ENCODE measurements around the gene FMNL2. TPM values are rescaled to one million over a fixed set of nuclear protein-coding genes. Genes with fewer than 3 reads are reported as not detected.

Gene FMNL2
- total RNA-seq, 1 donor from 2014 or later: 34.3 TPM

- Mint-ChIP-seq H3K4me3 (ENCODE audit: unreplicated experiment) (no peak overlapping the region), H3K36me3 (ENCODE audit: low read depth, unreplicated experiment) (no peaks in the 10 kb centered on the region), H3K27ac (ENCODE audit: unreplicated experiment) (no peak overlapping the region), H3K27me3 (ENCODE audit: low read depth, unreplicated experiment) (no peaks in the 10 kb centered on the region), H3K4me1 (ENCODE audit: low read depth, unreplicated experiment) (peaks cover 47% of the 10 kb centered on the region), H3K9me3 (ENCODE audit: unreplicated experiment) (no peaks in the 10 kb centered on the region)
- Histone ChIP-seq H3K9ac (ENCODE audit: low read length) (no peak overlapping the region), H4K20me1 (ENCODE audit: insufficient read depth, low read length) (peaks cover 10% of the 10 kb centered on the region), H3K4me1 (ENCODE audit: insufficient read depth, low read length) (peaks cover 14% of the 10 kb centered on the region), H3K4me2 (ENCODE audit: low read length) (no peak overlapping the region), H3K27me3 (ENCODE audit: insufficient read depth, low read length) (no peaks in the 10 kb centered on the region), H2AFZ (ENCODE audit: low read depth, low read length) (no peak overlapping the region), H3K36me3 (ENCODE audit: insufficient read depth, low read length) (no peaks in the 10 kb centered on the region), H3K4me3 (ENCODE audit: insufficient read depth, low read depth, low read length) (no peak overlapping the region), H3K27ac (ENCODE audit: low read depth, low read length) (no peak overlapping the region), H3K9me3 (ENCODE audit: insufficient read depth, low read depth, low read length) (no peaks in the 10 kb centered on the region), H3K79me2 (ENCODE audit: insufficient read depth, low read length) (peaks cover 72% of the 10 kb centered on the region)
- no peak for FAIRE-seq
- TF ChIP-seq CTCF (IDR thresholded peaks at IDR 0.05; ENCODE audit: insufficient read depth, low read depth, low read length) (no peak), EZH2 (IDR thresholded peaks at IDR 0.05; ENCODE audit: insufficient read depth, low read length) (no peak)
- no peak for DNase-seq (ENCODE audit: low read depth)
Measured at GRCh38 chr2:152470861-152471854, 136.2 kb downstream of the FMNL2 start.

GRCh38 chr2:152472481-152472887, 137.5 kb downstream of the FMNL2 start:
- DNase-seq (ENCODE audit: low read depth): no peak
- Mint-ChIP-seq H3K27me3 (ENCODE audit: low read depth, unreplicated experiment) (no peaks in the 10 kb centered on the region), H3K27ac (ENCODE audit: unreplicated experiment) (no peak overlapping the region), H3K4me1 (ENCODE audit: low read depth, unreplicated experiment) (peaks cover 37% of the 10 kb centered on the region), H3K4me3 (ENCODE audit: unreplicated experiment) (no peak overlapping the region), H3K9me3 (ENCODE audit: unreplicated experiment) (no peaks in the 10 kb centered on the region), H3K36me3 (ENCODE audit: low read depth, unreplicated experiment) (no peaks in the 10 kb centered on the region)
- Histone ChIP-seq H3K79me2 (ENCODE audit: insufficient read depth, low read length) (peaks cover 69% of the 10 kb centered on the region), H3K4me1 (ENCODE audit: insufficient read depth, low read length) (peaks cover 7% of the 10 kb centered on the region), H3K4me3 (ENCODE audit: insufficient read depth, low read depth, low read length) (no peak overlapping the region), H3K27me3 (ENCODE audit: insufficient read depth, low read length) (no peaks in the 10 kb centered on the region), H3K9ac (ENCODE audit: low read length) (no peak overlapping the region), H4K20me1 (ENCODE audit: insufficient read depth, low read length) (peaks cover 10% of the 10 kb centered on the region), H3K36me3 (ENCODE audit: insufficient read depth, low read length) (no peaks in the 10 kb centered on the region), H2AFZ (ENCODE audit: low read depth, low read length) (no peak overlapping the region), H3K27ac (ENCODE audit: low read depth, low read length) (no peak overlapping the region), H3K4me2 (ENCODE audit: low read length) (no peak overlapping the region), H3K9me3 (ENCODE audit: insufficient read depth, low read depth, low read length) (no peaks in the 10 kb centered on the region)
- FAIRE-seq: no peak
- no peak for TF ChIP-seq EZH2 (IDR thresholded peaks at IDR 0.05; ENCODE audit: insufficient read depth, low read length)
- no peak for TF ChIP-seq CTCF (IDR thresholded peaks at IDR 0.05; ENCODE audit: insufficient read depth, low read depth, low read length)

Data from astrocyte (in vitro differentiated cells and primary cell).